ENCODE results near the gene ABCA13.

Gene ABCA13

GRCh38 chr7:48551652-48552051 is 380.4 kb downstream of the ABCA13 start:
- DNase-seq, result no peak

- DNase-seq, result no peak
Observed at GRCh38 chr7:48563334-48563733, 392.1 kb downstream of the ABCA13 start.

GRCh38 chr7:48575516-48575915 is 404.3 kb downstream of the ABCA13 start:
- no peak for DNase-seq

GRCh38 chr7:48587475-48587874 is 416.2 kb downstream of the ABCA13 start:
- DNase-seq, result no peak

GRCh38 chr7:48594349-48594748 is 423.1 kb downstream of the ABCA13 start:
- no peak for DNase-seq

GRCh38 chr7:48595756-48596155 is 424.5 kb downstream of the ABCA13 start:
- DNase-seq, result no peak

GRCh38 chr7:48610705-48611104 is 439.4 kb downstream of the ABCA13 start:
- DNase-seq, result no peak

GRCh38 chr7:48611993-48612392 is 440.7 kb downstream of the ABCA13 start:
- no peak for DNase-seq

GRCh38 chr7:48617508-48617907 is 446.2 kb downstream of the ABCA13 start:
- DNase-seq, result no peak

- DNase-seq, result no peak
Observed at GRCh38 chr7:48617993-48618392, 446.7 kb downstream of the ABCA13 start.

- no peak for DNase-seq
Observed at GRCh38 chr7:48621076-48621475, 449.8 kb downstream of the ABCA13 start.

- no peak for DNase-seq
Observed at GRCh38 chr7:48627164-48627563, 455.9 kb downstream of the ABCA13 start.

- no peak for DNase-seq
Observed at GRCh38 chr7:48628793-48629349, 457.6 kb downstream of the ABCA13 start.

GRCh38 chr7:48634116-48634632 is 462.9 kb downstream of the ABCA13 start:
- DNase-seq, result no peak

GRCh38 chr7:48635796-48636195 is 464.5 kb downstream of the ABCA13 start:
- DNase-seq, result no peak

- DNase-seq, result no peak
Observed at GRCh38 chr7:48636391-48637015, 465.2 kb downstream of the ABCA13 start.

- DNase-seq, result no peak
Observed at GRCh38 chr7:48637382-48637781, 466.1 kb downstream of the ABCA13 start.

- DNase-seq, result no peak
Observed at GRCh38 chr7:48638041-48638440, 466.8 kb downstream of the ABCA13 start.

- DNase-seq, result no peak
Observed at GRCh38 chr7:48643431-48644013, 472.3 kb downstream of the ABCA13 start.

- no peak for DNase-seq
Observed at GRCh38 chr7:48658138-48658537, 486.9 kb downstream of the ABCA13 start.

GRCh38 chr7:48660306-48660870 is 489.1 kb downstream of the ABCA13 start:
- no peak for DNase-seq

- no peak for DNase-seq
Observed at GRCh38 chr7:48664241-48664640, 493.0 kb downstream of the ABCA13 start.

GRCh38 chr7:48665353-48666135 is 494.3 kb downstream of the ABCA13 start:
- DNase-seq, result no peak

All from activated CD4-positive, alpha-beta T cell treated with anti-CD3 and anti-CD28 coated beads for 48 hours (primary cell).